ENCODE measurements around the gene ELOF1. TPM values are rescaled to one million over a fixed set of nuclear protein-coding genes. Genes with fewer than 3 reads are reported as not detected.

The ELOF1 gene
- total and polyA plus RNA-seq, 2 of the 13 experiments (the other 11 are each of a cell fraction or from before 2014, with no cell fraction given) = 14.5 to 43.2 TPM

GRCh38 chr19:11528551-11529341, 30.3 kb downstream of the ELOF1 start, which contains the start of gene ECSIT (continued):
- no peak for TF ChIP-seq ATM (IDR thresholded peaks at IDR 0.05; ENCODE audit: borderline replicate concordance)
- no peak for TF ChIP-seq REXO4 (CRISPR knock-in tag; IDR thresholded peaks at IDR 0.05; ENCODE audit: borderline replicate concordance)
- peak; percentile 92 for TF ChIP-seq HDAC1 (CRISPR knock-in tag; IDR thresholded peaks at IDR 0.05)
- peak; percentile 52; the same call in 1 of the 2 replicates for TF ChIP-seq KLF9 (CRISPR knock-in tag; IDR thresholded peaks at IDR 0.05; ENCODE audit: low read depth)
- peak; percentile 90 for TF ChIP-seq ZGPAT (CRISPR knock-in tag; IDR thresholded peaks at IDR 0.05)
- TF ChIP-seq MED1 (CRISPR knock-in tag; IDR thresholded peaks at IDR 0.05) = 0 out of 2 replicates have a peak, but pooled peaks have one; percentile 5
- TF ChIP-seq MXD4 (CRISPR knock-in tag; IDR thresholded peaks at IDR 0.05) = peak; percentile 76
- TF ChIP-seq RBM39 (IDR thresholded peaks at IDR 0.05; ENCODE audit: low read depth, low read length, poor library complexity, severe bottlenecking) = peak; percentile 60
- TF ChIP-seq CREB1 (IDR thresholded peaks at IDR 0.05) = no peak
- peak; percentile 80 for TF ChIP-seq CREB1 (CRISPR knock-in tag; IDR thresholded peaks at IDR 0.05)
- no peak for TF ChIP-seq ZSCAN30 (CRISPR knock-in tag; IDR thresholded peaks at IDR 0.05)
- no peak for TF ChIP-seq ZFP1 (CRISPR knock-in tag; IDR thresholded peaks at IDR 0.05)
- TF ChIP-seq SRSF4 (IDR thresholded peaks at IDR 0.05; ENCODE audit: low read depth, low read length, poor library complexity, severe bottlenecking) = no peak
- no peak for TF ChIP-seq THAP8 (CRISPR knock-in tag; IDR thresholded peaks at IDR 0.05; ENCODE audit: borderline replicate concordance)
- 0 out of 2 replicates have a peak, but pooled peaks have one; percentile 47 for TF ChIP-seq ZNF569 (CRISPR knock-in tag; IDR thresholded peaks at IDR 0.05; ENCODE audit: borderline replicate concordance)
- peak; percentile 78 for TF ChIP-seq CEBPB (IDR thresholded peaks at IDR 0.05; ENCODE audit: borderline replicate concordance, low read depth, low read length)
- TF ChIP-seq NCOA2 (CRISPR knock-in tag; IDR thresholded peaks at IDR 0.05) = peak; percentile 44; the same call in 1 of the 2 replicates
- 0 out of 2 replicates have a peak, but pooled peaks have one; percentile 30 for TF ChIP-seq MYPOP (CRISPR knock-in tag; IDR thresholded peaks at IDR 0.05)
- TF ChIP-seq UBTF (CRISPR knock-in tag; IDR thresholded peaks at IDR 0.05) = peak; percentile 73
- TF ChIP-seq ZBTB33 (CRISPR knock-in tag; IDR thresholded peaks at IDR 0.05) = no peak
- no peak for TF ChIP-seq RBM22 (optimal IDR thresholded peaks at IDR 0.05; ENCODE audit: low read length)
- TF ChIP-seq ARHGAP35 (CRISPR knock-in tag; IDR thresholded peaks at IDR 0.05; ENCODE audit: borderline replicate concordance) = no peak; the same call in 1 of the 2 replicates
- TF ChIP-seq ZNF878 (CRISPR knock-in tag; IDR thresholded peaks at IDR 0.05) = no peak
